GM12891 (cell line): ENCODE measurements around the gene PRKCB.

Experiments used
- POLR2A ChIP-seq: IDR thresholded peaks from 2 replicates; pipeline ENCODE4 v1.6.1; 2011; ENCODE audit warnings: low read depth, low read length, control low read depth
- POLR2AphosphoS5 ChIP-seq: IDR thresholded peaks from 2 replicates; pipeline ENCODE4 v1.6.1; 2011; ENCODE audit warnings: low read depth, low read length, control low read depth
- SPI1 ChIP-seq: IDR thresholded peaks from 2 replicates; pipeline ENCODE4 v1.6.1; 2011; ENCODE audit warnings: low read depth, low read length, control low read depth
- TAF1 ChIP-seq: IDR thresholded peaks from 2 replicates; pipeline ENCODE4 v1.6.1; 2011; ENCODE audit warnings: low read depth, low read length, control low read depth

GRCh38 chr16:24257958-24258357 is 422.2 kb downstream of the PRKCB start:
- no peak for TF ChIP-seq POLR2A
- TF ChIP-seq POLR2AphosphoS5, result no peak
- no peak for TF ChIP-seq TAF1
- TF ChIP-seq SPI1, result no peak
